ENCODE measurements around the gene PLEKHG3. TPM values are rescaled to one million over a fixed set of nuclear protein-coding genes. Genes with fewer than 3 reads are reported as not detected.

The PLEKHG3 gene
- total RNA-seq, 1 experiment from 2014 or later, result 75.3 TPM

GRCh38 chr14:64692986-64693809, 11.0 kb upstream of the PLEKHG3 start:
- CTCF ChIA-PET, result no interaction called here
- DNase-seq (ENCODE audit: low spot score) (no peak), ATAC-seq (no peak)
- H3K4me3 Mint-ChIP-seq, result no peak overlapping the region
- TF ChIP-seq HMGXB4 (CRISPR knock-in tag; IDR thresholded peaks at IDR 0.05) (no peak), ATF2 (CRISPR knock-in tag; IDR thresholded peaks at IDR 0.05; ENCODE audit: borderline replicate concordance, low read depth) (no peak), AR (CRISPR knock-in tag; IDR thresholded peaks at IDR 0.05) (no peak), KAT7 (CRISPR knock-in tag; IDR thresholded peaks at IDR 0.05; ENCODE audit: borderline replicate concordance) (no peak), ZNF425 (CRISPR knock-in tag; conservative IDR thresholded peaks at IDR 0.05) (no peak), NR2C2 (CRISPR knock-in tag; IDR thresholded peaks at IDR 0.05) (no peak), E2F5 (CRISPR knock-in tag; IDR thresholded peaks at IDR 0.05) (no peak), TCF7 (CRISPR knock-in tag; IDR thresholded peaks at IDR 0.05; ENCODE audit: low read depth) (no peak), MXD4 (CRISPR knock-in tag; IDR thresholded peaks at IDR 0.05; ENCODE audit: borderline replicate concordance) (no peak), HMGA2 (CRISPR knock-in tag; IDR thresholded peaks at IDR 0.05) (no peak), CTCF (IDR thresholded peaks at IDR 0.05) (no peak), FOXP4 (CRISPR knock-in tag; IDR thresholded peaks at IDR 0.05) (no peak), MAX (CRISPR knock-in tag; IDR thresholded peaks at IDR 0.05) (no peak), ETV6 (CRISPR knock-in tag; IDR thresholded peaks at IDR 0.05) (no peak), PRRX2 (CRISPR knock-in tag; IDR thresholded peaks at IDR 0.05) (no peak), ZNF263 (CRISPR knock-in tag; IDR thresholded peaks at IDR 0.05; ENCODE audit: low read depth) (no peak), MYBL2 (CRISPR knock-in tag; IDR thresholded peaks at IDR 0.05) (no peak), NFE2L1 (CRISPR knock-in tag; IDR thresholded peaks at IDR 0.05) (no peak), ZBTB43 (CRISPR knock-in tag; IDR thresholded peaks at IDR 0.05) (no peak), JAZF1 (CRISPR knock-in tag; IDR thresholded peaks at IDR 0.05) (no peak)
- no peaks in the 10 kb centered on the region for H3K9me3 Mint-ChIP-seq
- no peak overlapping the region for H3K27ac Mint-ChIP-seq
- peaks cover 21% of the 10 kb centered on the region for H3K4me1 Mint-ChIP-seq
- peaks cover 18% of the 10 kb centered on the region for H3K27me3 Mint-ChIP-seq (ENCODE audit: low read depth)
- no peaks in the 10 kb centered on the region for H3K36me3 Mint-ChIP-seq
- POLR2A ChIA-PET, result interaction anchor here (1.1 kb wide), 1 partner anchor 23 kb away, joined by 3 read pairs; no protein-coding TSS in a partner anchor

All from WTC11 (cell line).